Brain microvascular endothelial cell (primary cell): ENCODE data around the gene GNG13.

Experiments
- DNase-seq: peaks from one replicate; pipeline ENCODE4 v3.0.0-alpha.2; 2020
- H3K27ac ChIP-seq: fragments of 250-450 bp; sonication (Bioruptor Pico); 2 replicates; pipeline ENCODE4 v1.5.1; 2020; ENCODE audit warnings: mild to moderate bottlenecking, moderate library complexity
- H3K27me3 ChIP-seq: fragments of 250-450 bp; sonication (Bioruptor Pico); replicated peaks from 2 replicates; pipeline ENCODE4 v1.5.1; 2020; ENCODE audit warnings: mild to moderate bottlenecking
- H3K36me3 ChIP-seq: fragments of 250-450 bp; sonication (Bioruptor Pico); replicated peaks from 2 replicates; pipeline ENCODE4 v1.5.1; 2020; ENCODE audit warnings: mild to moderate bottlenecking
- H3K4me3 ChIP-seq: 2 replicates; pipeline ENCODE4 v1.5.1; 2011; ENCODE audit warnings: low read depth, mild to moderate bottlenecking, control low read depth, low read length, moderate library complexity
- CTCF ChIP-seq: IDR thresholded peaks from 2 replicates; pipeline ENCODE4 v1.5.1; 2011; ENCODE audit warnings: low read depth, mild to moderate bottlenecking, moderate library complexity, low read length, control low read depth, inconsistent platforms; ENCODE audit errors: missing control alignments
- in situ Hi-C: cut with HindIII; loops from 2 replicates; pipeline ENCODE4 v1.10.0; 2017; ENCODE audit warnings: low sequenced_read_pairs, low pct_ligation_motif_present

Gene GNG13

GRCh38 chr16:764848-765487 is 35.6 kb downstream of the GNG13 start:
- H3K36me3 ChIP-seq = no peaks in the 10 kb centered on the region
- no peaks in the 10 kb centered on the region for H3K27me3 ChIP-seq
- DNase-seq = no peak
- H3K27ac ChIP-seq = no peak overlapping the region
- no peak overlapping the region for H3K4me3 ChIP-seq
- no peak for TF ChIP-seq CTCF
- in situ Hi-C loops = no loop called here

DNA sequence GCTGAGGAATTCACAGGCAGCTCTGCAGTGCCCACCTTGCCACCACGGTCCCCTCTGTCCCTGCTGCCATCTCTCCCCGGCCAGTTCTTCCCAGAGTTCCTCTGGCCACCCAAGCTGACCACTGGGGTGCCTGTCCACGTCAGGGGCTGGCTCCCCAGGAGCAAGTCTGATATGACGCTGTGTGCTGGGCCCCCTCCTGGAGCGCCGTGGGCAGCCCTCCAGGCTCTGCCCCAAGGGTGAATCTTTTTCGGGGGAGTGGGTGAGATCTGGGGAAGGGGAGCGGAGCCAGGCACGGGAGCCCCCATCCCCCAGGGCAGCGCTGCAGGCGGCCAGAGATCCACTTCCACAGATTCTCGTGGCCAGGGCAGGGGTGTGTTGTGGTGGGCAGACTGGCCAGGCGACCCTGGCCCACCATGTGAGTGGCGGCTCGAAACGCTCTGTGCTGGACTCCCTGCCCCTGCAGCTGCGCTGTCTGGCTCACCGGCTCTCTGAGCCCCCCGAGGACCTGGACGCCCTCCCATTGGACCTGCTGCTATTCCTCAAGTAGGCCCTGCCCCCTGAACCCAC is 36.3 kb downstream of the GNG13 start:
- H3K4me3 ChIP-seq = no peak overlapping the region
- no peaks in the 10 kb centered on the region for H3K27me3 ChIP-seq
- H3K27ac ChIP-seq = no peak overlapping the region
- no peak for DNase-seq
- no peak for TF ChIP-seq CTCF
- no peaks in the 10 kb centered on the region for H3K36me3 ChIP-seq
- in situ Hi-C loops = no loop called here

DNA sequence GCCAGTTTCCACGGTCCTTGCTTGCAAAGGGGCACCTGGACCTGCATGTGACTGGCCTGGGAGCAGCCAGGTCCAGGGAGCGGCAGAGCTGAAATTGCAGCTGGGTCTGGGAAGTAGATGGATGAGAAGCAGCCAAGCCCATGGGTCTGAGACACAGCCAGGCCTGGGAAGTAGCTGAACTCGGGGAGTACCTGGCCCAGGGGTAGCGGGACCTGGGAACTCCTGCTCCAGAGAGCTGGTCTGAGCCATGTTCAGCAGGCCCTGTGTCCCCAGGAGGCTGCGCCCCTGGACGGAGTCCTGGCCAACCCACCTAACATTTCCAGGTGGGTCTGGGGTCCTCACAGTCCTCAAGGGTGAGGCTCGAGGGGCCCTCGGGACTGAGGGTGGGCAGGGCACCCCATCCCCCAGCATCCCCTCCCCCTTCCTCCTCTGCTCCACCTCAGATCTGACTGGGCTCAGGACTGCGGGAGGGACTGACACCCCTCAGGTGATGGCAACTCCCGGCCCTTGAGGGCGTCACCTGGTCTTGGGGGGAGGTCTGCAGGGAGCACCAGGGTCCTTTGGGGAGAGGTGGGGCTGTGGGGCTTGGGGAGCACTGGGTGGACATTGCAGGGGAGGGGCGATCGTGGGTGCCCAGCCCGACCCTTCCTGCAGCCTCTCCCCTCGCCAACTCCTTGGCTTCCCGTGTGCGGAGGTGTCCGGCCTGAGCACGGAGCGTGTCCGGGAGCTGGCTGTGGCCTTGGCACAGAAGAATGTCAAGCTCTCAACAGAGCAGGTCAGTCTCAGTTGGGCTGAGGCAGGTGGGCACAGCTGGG is 37.0 kb downstream of the GNG13 start:
- no peak overlapping the region for H3K27ac ChIP-seq
- in situ Hi-C loops = no loop called here
- no peak for DNase-seq
- no peaks in the 10 kb centered on the region for H3K27me3 ChIP-seq
- H3K4me3 ChIP-seq = no peak overlapping the region
- no peak for TF ChIP-seq CTCF
- no peaks in the 10 kb centered on the region for H3K36me3 ChIP-seq

GRCh38 chr16:762595-763268 is 37.8 kb downstream of the GNG13 start:
- Histone ChIP-seq H3K27me3 (no peaks in the 10 kb centered on the region), H3K4me3 (no peak overlapping the region), H3K36me3 (no peaks in the 10 kb centered on the region), H3K27ac (no peak overlapping the region)
- no peak for DNase-seq
- in situ Hi-C loops = no loop called here
- TF ChIP-seq CTCF = no peak

GRCh38 chr16:761625-762513 is 38.7 kb downstream of the GNG13 start:
- in situ Hi-C loops = no loop called here

More at GRCh38 chr16:761625-762513, 38.7 kb downstream of the GNG13 start:
- TF ChIP-seq CTCF = no peak
- Histone ChIP-seq H3K27ac (no peak overlapping the region), H3K27me3 (no peaks in the 10 kb centered on the region), H3K36me3 (no peaks in the 10 kb centered on the region), H3K4me3 (no peak overlapping the region)
- no peak for DNase-seq
